HG02943 (cell line): Measurements from ENCODE around the gene TMEM108.

Experiments used
- ATAC-seq: cut with Tn5 transposase; IDR thresholded peaks from one replicate; pipeline ENCODE4 v1.9.1; 2021; ENCODE audit warnings: mild to moderate bottlenecking, low read depth, moderate library complexity; ENCODE audit not compliant: unreplicated experiment

Gene TMEM108

GRCh38 chr3:133053532-133053931 is 15.3 kb downstream of the TMEM108 start:
- no peak for ATAC-seq

- ATAC-seq = no peak
Observed at GRCh38 chr3:133054586-133054985, 16.4 kb downstream of the TMEM108 start.

GRCh38 chr3:133055339-133055738 is 17.1 kb downstream of the TMEM108 start:
- no peak for ATAC-seq

- no peak for ATAC-seq
Observed at GRCh38 chr3:133058243-133058642, 20.1 kb downstream of the TMEM108 start.

GRCh38 chr3:133058831-133059230 is 20.6 kb downstream of the TMEM108 start:
- no peak for ATAC-seq

GRCh38 chr3:133065193-133065961 is 27.2 kb downstream of the TMEM108 start:
- ATAC-seq = no peak

- no peak for ATAC-seq
Observed at GRCh38 chr3:133066026-133066425, 27.8 kb downstream of the TMEM108 start.

GRCh38 chr3:133069556-133070286 is 31.5 kb downstream of the TMEM108 start:
- no peak for ATAC-seq

GRCh38 chr3:133074977-133075376 is 36.8 kb downstream of the TMEM108 start:
- no peak for ATAC-seq

- no peak for ATAC-seq
Observed at GRCh38 chr3:133077688-133078087, 39.5 kb downstream of the TMEM108 start.

- no peak for ATAC-seq
Observed at GRCh38 chr3:133079621-133080020, 41.4 kb downstream of the TMEM108 start.

GRCh38 chr3:133081016-133081415 is 42.8 kb downstream of the TMEM108 start:
- ATAC-seq = no peak

- ATAC-seq = no peak
Observed at GRCh38 chr3:133083395-133083794, 45.2 kb downstream of the TMEM108 start.

- ATAC-seq = no peak
Observed at GRCh38 chr3:133089906-133090485, 51.8 kb downstream of the TMEM108 start.

GRCh38 chr3:133092681-133093080 is 54.5 kb downstream of the TMEM108 start:
- no peak for ATAC-seq

GRCh38 chr3:133093366-133093765 is 55.2 kb downstream of the TMEM108 start:
- ATAC-seq = no peak

- no peak for ATAC-seq
Observed at GRCh38 chr3:133096900-133097613, 58.9 kb downstream of the TMEM108 start.

GRCh38 chr3:133103706-133104105 is 65.5 kb downstream of the TMEM108 start:
- ATAC-seq = no peak

- ATAC-seq = no peak
Observed at GRCh38 chr3:133106169-133106568, 68.0 kb downstream of the TMEM108 start.

GRCh38 chr3:133112666-133113065 is 74.5 kb downstream of the TMEM108 start:
- no peak for ATAC-seq

- ATAC-seq = no peak
Observed at GRCh38 chr3:133113526-133113925, 75.3 kb downstream of the TMEM108 start.
